Panc1 (cell line): ENCODE results near the gene SRF. TPM values are rescaled to one million over a fixed set of nuclear protein-coding genes. Genes with fewer than 3 reads are reported as not detected.

ENCODE experiments used
- ATAC-seq: fragments of 200-7000 bp; cut with Tn5 transposase; 2 replicates; pipeline ENCODE4 v1.9.1; 2020; ENCODE audit warnings: mild to moderate bottlenecking, moderate library complexity
- BruUV-seq: library from RNA; stranded (reverse); fragments of 400-500 nt; replicated peaks from 2 replicates; lab custom pipeline; 2021; lab: Mats Ljungman, UMichigan
- CTCF ChIA-PET: fragments of 300-600 bp; sonication (Branson Sonifier 250); formaldehyde crosslinking; loops from one replicate; lab custom pipeline; 2022; ENCODE audit warnings: antibody characterized with exemption; lab: Charles Lee
- POLR2A ChIA-PET: fragments of 300-600 bp; sonication (Branson Sonifier 250); formaldehyde crosslinking; loops from one replicate; lab custom pipeline; 2022; ENCODE audit warnings: antibody characterized with exemption; lab: Charles Lee
- DNase-seq: peaks from one replicate; pipeline ENCODE4 v3.0.0-alpha.2; 2010; ENCODE audit warnings: low read depth, low spot score
- H3K27ac ChIP-seq: 2 replicates; pipeline ENCODE4 v1.5.1; 2011; ENCODE audit warnings: mild to moderate bottlenecking, low read length, inconsistent platforms
- H3K27me3 ChIP-seq: fragments of 200-500 bp; sonication (Bioruptor generic); 2 replicates; pipeline ENCODE4 v1.6.0; 2014; ENCODE audit warnings: low read length, inconsistent platforms; ENCODE audit not compliant: control insufficient read depth, insufficient read depth
- H3K36me3 ChIP-seq: fragments of 200-500 bp; sonication (Bioruptor generic); 2 replicates; pipeline ENCODE4 v1.5.1; 2014; ENCODE audit warnings: inconsistent platforms, mild to moderate bottlenecking, low read length, moderate library complexity; ENCODE audit not compliant: control insufficient read depth, insufficient read depth
- H3K4me1 ChIP-seq: 2 replicates; pipeline ENCODE4 v1.5.1; 2011; ENCODE audit warnings: inconsistent platforms, mild to moderate bottlenecking, low read length, moderate library complexity; ENCODE audit not compliant: control insufficient read depth, insufficient read depth
- H3K4me3 ChIP-seq, 2 experiments: 2 replicates each; pipeline ENCODE4 v1.5.1; 2011 to 2012; ENCODE audit warnings: low read depth in 2 of 2, low read length in 2 of 2, mild to moderate bottlenecking in 2 of 2, inconsistent platforms in 1 of 2, moderate library complexity in 1 of 2
- H3K9me3 ChIP-seq: fragments of 200-500 bp; sonication (Bioruptor generic); 2 replicates; pipeline ENCODE4 v1.5.1; 2014; ENCODE audit warnings: low read depth, mild to moderate bottlenecking, inconsistent platforms, low read length, moderate library complexity; ENCODE audit not compliant: control insufficient read depth, insufficient read depth
- CTCF ChIP-seq: fragments of 450-650 bp; IDR thresholded peaks from 2 replicates; pipeline ENCODE4 v1.5.1; 2017; ENCODE audit warnings: mild to moderate bottlenecking
- POLR2AphosphoS5 ChIP-seq: IDR thresholded peaks from 2 replicates; pipeline ENCODE4 v1.6.1; 2012; ENCODE audit warnings: mild to moderate bottlenecking, low read depth, low read length, moderate library complexity
- REST ChIP-seq, 2 experiments: IDR thresholded peaks; 2 replicates each; pipeline ENCODE4 v1.6.1; 2011 to 2012; ENCODE audit warnings: low read depth in 2 of 2, control low read depth in 1 of 2, low read length in 1 of 2, mild to moderate bottlenecking in 1 of 2, moderate library complexity in 1 of 2; ENCODE audit not compliant: insufficient read depth in 1 of 2
- SIN3A ChIP-seq: IDR thresholded peaks from 2 replicates; pipeline ENCODE4 v1.6.1; 2012; ENCODE audit warnings: low read depth, mild to moderate bottlenecking, low read length, moderate library complexity, borderline replicate concordance; ENCODE audit not compliant: insufficient read depth
- TCF7L2 ChIP-seq: IDR thresholded peaks from 2 replicates; pipeline ENCODE4 v1.6.1; 2011; ENCODE audit warnings: mild to moderate bottlenecking, low read depth, low read length, inconsistent platforms
- in situ Hi-C: cut with HindIII; loops from 2 replicates; pipeline ENCODE4 v1.10.0; 2016; ENCODE audit warnings: low sequenced_read_pairs, low pct_unique_long_range_greater_than_20kb
- intact Hi-C: fragments of 100-400 bp; cut with micrococcal nuclease; formaldehyde crosslinking; loops from one replicate; pipeline ENCODE4 v1.10.0; 2022; ENCODE audit not compliant: unreplicated experiment
- total RNA-seq: library from RNA; stranded (reverse); gene quantifications from one replicate; pipeline ENCODE4 v1.2.1, GENCODE V29; 2021; ENCODE audit not compliant: unreplicated experiment

The SRF gene
- total RNA-seq, 1 experiment from 2014 or later, result 48.9 TPM

GRCh38 chr6:43186019-43186418 is 14.9 kb downstream of the SRF start:
- peaks cover 8% of the 10 kb centered on the region; the same call in 1 of the 2 replicates for H3K36me3 ChIP-seq
- H3K27ac ChIP-seq, result no peak overlapping the region
- no peak overlapping the region for H3K4me3 ChIP-seq
- DNase-seq, result no peak
- in situ Hi-C loops, result no loop called here
- POLR2A ChIA-PET, result no interaction called here
- CTCF ChIA-PET, result no interaction called here
- ATAC-seq, result no peak
- peaks cover 16% of the 10 kb centered on the region for H3K4me1 ChIP-seq
- no peak for TF ChIP-seq POLR2AphosphoS5
- no peak for TF ChIP-seq TCF7L2
- no peak for TF ChIP-seq REST (IDR thresholded peaks at IDR 0.05; ENCODE audit: insufficient read depth in 1 of 2, low read depth in 2 of 2, low read length in 1 of 2)
- TF ChIP-seq CTCF, result no peak
- no peak for TF ChIP-seq SIN3A
- H3K9me3 ChIP-seq, result no peaks in the 10 kb centered on the region
- BruUV-seq, result no TSS peak
- no peaks in the 10 kb centered on the region for H3K27me3 ChIP-seq
- intact Hi-C loops, result no loop called here

GRCh38 chr6:43186706-43187105 is 15.6 kb downstream of the SRF start:
- no peak for TF ChIP-seq SIN3A
- H3K27ac ChIP-seq, result no peak overlapping the region
- ATAC-seq (no peak), DNase-seq (no peak)
- no TSS peak for BruUV-seq
- H3K4me3 ChIP-seq, result no peak overlapping the region
- H3K27me3 ChIP-seq, result no peaks in the 10 kb centered on the region
- peaks cover 9% of the 10 kb centered on the region for H3K4me1 ChIP-seq
- CTCF ChIA-PET, result no interaction called here
- in situ Hi-C loops (no loop called here), intact Hi-C loops (no loop called here)
- POLR2A ChIA-PET, result no interaction called here
- no peaks in the 10 kb centered on the region for H3K9me3 ChIP-seq
- H3K36me3 ChIP-seq, result peaks cover 8% of the 10 kb centered on the region; the same call in 1 of the 2 replicates

DNA sequence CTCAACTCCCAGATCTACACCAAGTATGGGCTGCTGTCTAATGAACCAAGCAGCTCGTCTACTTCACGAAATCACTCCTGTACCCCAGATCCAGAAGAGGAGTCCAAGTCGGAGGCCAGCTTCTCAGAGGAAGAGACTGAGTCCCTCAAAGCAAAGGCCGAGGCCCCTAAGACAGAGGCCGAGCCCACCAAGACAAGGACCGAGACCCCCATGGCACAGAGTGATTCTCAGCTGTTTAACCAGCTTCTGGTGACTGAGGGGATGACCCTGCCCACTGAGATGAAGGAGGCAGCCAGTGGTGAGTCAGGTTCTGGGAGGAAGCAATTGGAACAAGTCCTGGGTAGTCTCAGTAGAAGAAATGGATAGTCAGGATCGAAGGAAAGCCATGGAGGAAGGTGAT is 16.8 kb downstream of the SRF start:
- H3K9me3 ChIP-seq, result no peaks in the 10 kb centered on the region
- DNase-seq (no peak), ATAC-seq (no peak)
- no peaks in the 10 kb centered on the region for H3K27me3 ChIP-seq
- CTCF ChIA-PET, result no interaction called here
- TF ChIP-seq SIN3A, result no peak
- no peak for TF ChIP-seq TCF7L2
- no peak for TF ChIP-seq POLR2AphosphoS5
- no peak for TF ChIP-seq REST (IDR thresholded peaks at IDR 0.05; ENCODE audit: insufficient read depth in 1 of 2, low read depth in 2 of 2, low read length in 1 of 2)
- no peak for TF ChIP-seq CTCF
- in situ Hi-C loops, result no loop called here
- no peak overlapping the region for H3K4me3 ChIP-seq
- peaks cover 6% of the 10 kb centered on the region for H3K4me1 ChIP-seq
- H3K36me3 ChIP-seq, result peaks cover 6% of the 10 kb centered on the region; the same call in 1 of the 2 replicates
- no TSS peak for BruUV-seq
- H3K27ac ChIP-seq, result no peak overlapping the region
- POLR2A ChIA-PET, result no interaction called here
- intact Hi-C loops, result no loop called here
